Hypothalamus (tissue), 51 donors: ENCODE data around the gene CCDC39.
"Not testable (repeated sequence)": the region's sequence is repeated elsewhere in the genome, so short reads cannot be mapped to it uniquely, and the experiment has no call there.

Experiments used
- DNase-seq, 51 donors: peaks; one replicate each; lab custom pipeline; 2025; lab: John Stamatoyannopoulos, UW

Gene CCDC39

GRCh38 chr3:180626844-180627243 lies 52.4 kb downstream of the CCDC39 start:
- DNase-seq: no peak

GRCh38 chr3:180624714-180625113 lies 54.6 kb downstream of the CCDC39 start:
- no peak for DNase-seq

- DNase-seq: no peak
Measured at GRCh38 chr3:180619723-180620122, 59.6 kb downstream of the CCDC39 start.

GRCh38 chr3:180618563-180618962 lies 60.7 kb downstream of the CCDC39 start:
- not testable (repeated sequence) for DNase-seq

- DNase-seq: no peak
Measured at GRCh38 chr3:180617049-180617448, 62.2 kb downstream of the CCDC39 start.

- DNase-seq: peak in 1 of 51 donors; percentile 0
Measured at GRCh38 chr3:180615954-180616353, 63.3 kb downstream of the CCDC39 start.

GRCh38 chr3:180612364-180612763 lies 66.9 kb downstream of the CCDC39 start:
- DNase-seq: no peak

- DNase-seq: no peak
Measured at GRCh38 chr3:180611006-180611405, 68.3 kb downstream of the CCDC39 start.

GRCh38 chr3:180601688-180602666 lies 77.3 kb downstream of the CCDC39 start, which contains the start of gene TTC14:
Gene TTC14 (plus strand): TSS chr3:180602163. CDS start chr3:180602262, 99 bp downstream.
- peak; percentile 31 to 95 (median 85) for DNase-seq

GRCh38 chr3:180600473-180600872 lies 78.8 kb downstream of the CCDC39 start:
- DNase-seq: no peak

- no peak for DNase-seq
Measured at GRCh38 chr3:180595559-180595935, 83.7 kb downstream of the CCDC39 start.

GRCh38 chr3:180594631-180595558 lies 84.4 kb downstream of the CCDC39 start:
- DNase-seq: peak in 1 of 51 donors; percentile 25

GRCh38 chr3:180593631-180594030 lies 85.7 kb downstream of the CCDC39 start:
- DNase-seq: not testable (repeated sequence)

- no peak for DNase-seq
Measured at GRCh38 chr3:180590396-180590795, 88.9 kb downstream of the CCDC39 start.

- no peak for DNase-seq
Measured at GRCh38 chr3:180580934-180581333, 98.4 kb downstream of the CCDC39 start.

GRCh38 chr3:180575571-180575970 lies 103.7 kb downstream of the CCDC39 start:
- DNase-seq: no peak

- no peak for DNase-seq
Measured at GRCh38 chr3:180571831-180572598, 107.3 kb downstream of the CCDC39 start.

- DNase-seq: no peak
Measured at GRCh38 chr3:180570238-180570637, 109.1 kb downstream of the CCDC39 start.

GRCh38 chr3:180564676-180565075 lies 114.6 kb downstream of the CCDC39 start:
- DNase-seq: no peak
